ENCODE data around the gene PTEN.

GRCh38 chr10:87920538-87920937 is 57.1 kb downstream of the PTEN start:
- TF ChIP-seq TAF15 (IDR thresholded peaks at IDR 0.05; ENCODE audit: low read depth, low read length) = no peak
- no peak for TF ChIP-seq ZBTB1 (CRISPR knock-in tag; IDR thresholded peaks at IDR 0.05; ENCODE audit: borderline replicate concordance, low read depth)
- no peak for TF ChIP-seq EZH2 (IDR thresholded peaks at IDR 0.05; ENCODE audit: borderline replicate concordance, low read depth, low read length)
- no peak for TF ChIP-seq PML (IDR thresholded peaks at IDR 0.05; ENCODE audit: low read length)
- TF ChIP-seq XRCC4 (IDR thresholded peaks at IDR 0.05; ENCODE audit: extremely low read depth, insufficient read depth, insufficient read length) = no peak
- TF ChIP-seq FOSL1 (tag; conservative IDR thresholded peaks at IDR 0.05) = no peak
- TF ChIP-seq TRIM24 (IDR thresholded peaks at IDR 0.05) = no peak
- no peak for TF ChIP-seq HOXB6 (CRISPR knock-in tag; IDR thresholded peaks at IDR 0.05; ENCODE audit: borderline replicate concordance)
- TF ChIP-seq DLX4 (CRISPR knock-in tag; IDR thresholded peaks at IDR 0.05) = no peak
- no peak for TF ChIP-seq CBX2 (IDR thresholded peaks at IDR 0.05; ENCODE audit: insufficient read depth, low read length, poor library complexity, severe bottlenecking)

Measured in K562 (cell line).